ENCODE measurements around the gene PPDPF. TPM values are rescaled to one million over a fixed set of nuclear protein-coding genes. Genes with fewer than 3 reads are reported as not detected.

Gene PPDPF
- total RNA-seq, 1 experiment from 2014 or later, result 149 TPM

DNA sequence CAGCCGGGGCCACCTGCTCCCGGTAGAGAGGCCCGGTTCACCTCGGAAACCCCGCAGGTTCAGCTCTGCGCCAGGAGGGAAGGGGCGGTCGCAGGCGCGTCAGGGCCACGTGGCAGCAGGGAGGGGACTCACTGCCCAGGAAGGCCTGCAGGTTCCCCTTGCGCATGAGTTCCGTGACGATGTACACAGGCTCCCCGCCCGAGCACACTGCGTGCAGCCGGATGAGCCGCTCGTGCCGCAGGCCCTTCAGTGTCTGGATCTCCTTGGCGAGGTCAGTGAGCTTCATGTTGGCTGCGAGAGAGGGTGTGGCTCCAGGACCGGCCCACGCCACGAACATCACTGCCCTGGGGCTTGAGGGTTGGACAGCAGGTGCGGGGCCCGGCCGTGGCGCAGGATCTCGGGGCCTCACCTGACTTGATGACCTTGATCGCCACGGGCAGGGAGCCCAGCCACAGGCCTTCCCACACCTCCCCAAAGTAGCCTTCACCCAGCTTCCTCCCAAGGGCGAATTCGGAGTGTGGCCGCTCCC is 21.5 kb downstream of the PPDPF start:
- no peaks in the 10 kb centered on the region for H3K36me3 Mint-ChIP-seq (ENCODE audit: insufficient read depth in 1 of 3, low read depth in 3 of 3)

More for the DNA sequence above, 21.5 kb downstream of the PPDPF start:
- no peaks in the 10 kb centered on the region for H3K4me1 ChIP-seq (ENCODE audit: insufficient read depth, low read length)
- H3K4me2 ChIP-seq (ENCODE audit: insufficient read depth, insufficient read length, low read length), result no peak overlapping the region
- no peak overlapping the region for H2BK12ac ChIP-seq (ENCODE audit: insufficient read length, low read depth, low read length)
- H3K18ac ChIP-seq (ENCODE audit: insufficient read length, low read depth, low read length), result no peak overlapping the region
- no peaks in the 10 kb centered on the region for H3K79me1 ChIP-seq (ENCODE audit: insufficient read depth, low read depth, low read length, poor library complexity, severe bottlenecking)
- no peak overlapping the region for H2AFZ ChIP-seq (ENCODE audit: low read length)
- H3K4ac ChIP-seq (ENCODE audit: low read depth, low read length), result no peak overlapping the region
- H3K9me3 ChIP-seq (ENCODE audit: control insufficient read depth, low read depth, low read length), result no peaks in the 10 kb centered on the region
- no peak overlapping the region for H4K5ac ChIP-seq (ENCODE audit: insufficient read length, low read depth, low read length)
- no peak overlapping the region for H2BK20ac ChIP-seq (ENCODE audit: low read depth, low read length, poor library complexity, severe bottlenecking)
- H2BK120ac ChIP-seq (ENCODE audit: low read depth, low read length, poor library complexity, severe bottlenecking), result no peak overlapping the region
- TF ChIP-seq, protein P1, sequence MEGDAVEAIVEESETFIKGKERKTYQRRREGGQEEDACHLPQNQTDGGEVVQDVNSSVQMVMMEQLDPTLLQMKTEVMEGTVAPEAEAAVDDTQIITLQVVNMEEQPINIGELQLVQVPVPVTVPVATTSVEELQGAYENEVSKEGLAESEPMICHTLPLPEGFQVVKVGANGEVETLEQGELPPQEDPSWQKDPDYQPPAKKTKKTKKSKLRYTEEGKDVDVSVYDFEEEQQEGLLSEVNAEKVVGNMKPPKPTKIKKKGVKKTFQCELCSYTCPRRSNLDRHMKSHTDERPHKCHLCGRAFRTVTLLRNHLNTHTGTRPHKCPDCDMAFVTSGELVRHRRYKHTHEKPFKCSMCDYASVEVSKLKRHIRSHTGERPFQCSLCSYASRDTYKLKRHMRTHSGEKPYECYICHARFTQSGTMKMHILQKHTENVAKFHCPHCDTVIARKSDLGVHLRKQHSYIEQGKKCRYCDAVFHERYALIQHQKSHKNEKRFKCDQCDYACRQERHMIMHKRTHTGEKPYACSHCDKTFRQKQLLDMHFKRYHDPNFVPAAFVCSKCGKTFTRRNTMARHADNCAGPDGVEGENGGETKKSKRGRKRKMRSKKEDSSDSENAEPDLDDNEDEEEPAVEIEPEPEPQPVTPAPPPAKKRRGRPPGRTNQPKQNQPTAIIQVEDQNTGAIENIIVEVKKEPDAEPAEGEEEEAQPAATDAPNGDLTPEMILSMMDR (conservative IDR thresholded peaks at IDR 0.05), result no peak
- no peak overlapping the region for H4K91ac ChIP-seq (ENCODE audit: insufficient read length, low read depth, low read length)
- no peak overlapping the region for H2AK5ac ChIP-seq (ENCODE audit: insufficient read length, low read length)
- Mint-ChIP-seq H3K27me3 (ENCODE audit: low read depth) (no peaks in the 10 kb centered on the region), H3K27ac (no peak overlapping the region), H3K4me1 (peaks cover 5 to 9% of the 10 kb centered on the region in 2 experiments), H3K4me3 (no peak overlapping the region), H3K9me3 (no peaks in the 10 kb centered on the region)
- no peak overlapping the region for H3K9ac ChIP-seq (ENCODE audit: extremely low read depth, insufficient read length, low read length)
- no peak overlapping the region for H3K56ac ChIP-seq (ENCODE audit: insufficient read length, low read depth, low read length)
- no peak overlapping the region; the same call in 1 of the 2 replicates for H3K14ac ChIP-seq (ENCODE audit: insufficient read depth, low read length)
- no peak overlapping the region for H3T11ph ChIP-seq (ENCODE audit: low read length)
- no CpG with 5 or more reads among the region's 36 CpGs for WGBS (ENCODE audit: extremely low coverage, insufficient read length, low lambda C conversion rate)
- no peaks in the 10 kb centered on the region for H3K23me2 ChIP-seq (ENCODE audit: insufficient read length, low read depth, low read length, poor library complexity, severe bottlenecking)
- no peak overlapping the region for H2BK15ac ChIP-seq (ENCODE audit: low read depth, low read length)
- no peak for DNase-seq
- H3K27ac ChIP-seq (ENCODE audit: insufficient read length, low read depth, low read length), result no peak overlapping the region
- no peak overlapping the region for H3K23ac ChIP-seq (ENCODE audit: insufficient read length, low read depth, low read length)
- H3K27me3 ChIP-seq (ENCODE audit: insufficient read depth, low read length), result no peaks in the 10 kb centered on the region
- H4K20me1 ChIP-seq (ENCODE audit: control insufficient read depth, insufficient read depth, insufficient read length), result no peaks in the 10 kb centered on the region
- H2BK5ac ChIP-seq (ENCODE audit: insufficient read length, low read length), result no peak overlapping the region
- no peaks in the 10 kb centered on the region for H3K79me2 ChIP-seq (ENCODE audit: insufficient read depth, low read length)
- no peak overlapping the region for H4K8ac ChIP-seq (replicated peaks; ENCODE audit: insufficient read length, low read depth, low read length)
